Body of pancreas (tissue), 4 donors: ENCODE measurements around the gene NCLN. TPM values are rescaled to one million over a fixed set of nuclear protein-coding genes. Genes with fewer than 3 reads are reported as not detected.

ENCODE experiments used
- ATAC-seq: fragments of 150-250 bp; one replicate; pipeline ENCODE4 v1.9.1; 2016
- DNase-seq, 4 donors: peaks; one replicate each; pipeline ENCODE4 v3.0.0-alpha.2; 2019
- H3K27ac ChIP-seq, 4 donors: fragments of 200-600 bp; sonication (generic); 1 replicate in 3 of 4; 2 replicates in 1 of 4; pipeline versions ENCODE4 v1.5.1 to v1.6.1; 2016 to 2019; ENCODE audit warnings: mild to moderate bottlenecking in 1 of 4, mixed read lengths in 1 of 4, moderate library complexity in 1 of 4
- H3K27me3 ChIP-seq, 2 donors: fragments of 200-600 bp; sonication (generic); one replicate each; pipeline ENCODE4 v1.6.0; 2016; ENCODE audit warnings: mild to moderate bottlenecking in 1 of 2
- H3K36me3 ChIP-seq, 2 donors: fragments of 200-600 bp; sonication (generic); replicated peaks in 1 of 2; 2 replicates each; pipeline ENCODE4 v1.5.1; 2016; ENCODE audit warnings: low read depth in 2 of 2; ENCODE audit not compliant: insufficient read depth in 1 of 2
- H3K4me1 ChIP-seq: fragments of 200-600 bp; sonication (generic); one replicate; pipeline ENCODE4 v1.6.0; 2016
- H3K4me3 ChIP-seq, 2 donors: fragments of 200-600 bp; sonication (generic); 1 replicate in 1 of 2; 2 replicates in 1 of 2; pipeline ENCODE4 v1.5.1; 2016 to 2019
- H3K9me3 ChIP-seq, 3 donors: fragments of 200-600 bp; sonication (generic); 1 replicate in 2 of 3; 2 replicates in 1 of 3; pipeline ENCODE4 v1.5.1; 2016
- CTCF ChIP-seq, 7 experiments: fragments of 450-650 bp in 4 of 7; fragments of 200-600 bp in 3 of 7; sonication (generic) in 3 of 7; IDR thresholded peaks; one replicate each; pipeline ENCODE4 v1.5.1; 2016 to 2019; ENCODE audit warnings: antibody characterized with exemption in 7 of 7
- POLR2A ChIP-seq, 3 donors: fragments of 450-650 bp; IDR thresholded peaks; one replicate each; pipeline ENCODE4 v1.6.1; 2016; ENCODE audit warnings: antibody characterized with exemption in 3 of 3, mild to moderate bottlenecking in 2 of 3
- WGBS, 2 donors: methylation state at CpG; one replicate each; pipeline ENCODE4 v1.1.5; 2017; 5-methylcytosine and 5-hydroxymethylcytosine counted together
- intact Hi-C: fragments of 100-400 bp; cut with DNase I; formaldehyde crosslinking; loops from one replicate; pipeline ENCODE4 v1.15.1; 2023
- total RNA-seq, 2 donors: library from RNA; depleted of rRNA; stranded (reverse); fragments of >200 nt; gene quantifications; one replicate each; pipeline ENCODE4 v1.1.0, GENCODE V29; 2016

NCLN gene
- total RNA-seq, 2 donors from 2014 or later = 30.6 to 56.0 TPM

- TF ChIP-seq CTCF (IDR thresholded peaks at IDR 0.05) (no peak), POLR2A (IDR thresholded peaks at IDR 0.05) (no peak)
- ATAC-seq = no peak
- Histone ChIP-seq H3K4me1 (no peaks in the 10 kb centered on the region), H3K36me3 (no peaks in the 10 kb centered on the region), H3K9me3 (no peaks in the 10 kb centered on the region), H3K4me3 (no peak overlapping the region), H3K27ac (no peak overlapping the region), H3K27me3 (no peaks in the 10 kb centered on the region)
- intact Hi-C loops = no loop called here
- 77 to 88% methylated on average over 7 of the region's 7 CpGs for WGBS, 2 donors
- no peak for DNase-seq
These were observed 52.4 kb downstream of the NCLN start for GRCh38 chr19:3238066-3238561.

GRCh38 chr19:3239367-3239766, 53.6 kb downstream of the NCLN start:
- WGBS, 2 donors = 60 to 62% methylated on average over 5 of the region's 5 CpGs
- intact Hi-C loops = no loop called here
- Histone ChIP-seq H3K4me1 (no peaks in the 10 kb centered on the region), H3K27ac (no peak overlapping the region), H3K4me3 (no peak overlapping the region), H3K27me3 (no peaks in the 10 kb centered on the region), H3K9me3 (no peaks in the 10 kb centered on the region), H3K36me3 (no peaks in the 10 kb centered on the region)
- no peak for DNase-seq
- no peak for ATAC-seq
- TF ChIP-seq POLR2A (IDR thresholded peaks at IDR 0.05) (no peak), CTCF (IDR thresholded peaks at IDR 0.05) (no peak)

GRCh38 chr19:3243819-3244700, 58.3 kb downstream of the NCLN start:
- Histone ChIP-seq H3K4me1 (no peaks in the 10 kb centered on the region), H3K4me3 (no peak overlapping the region), H3K27ac (no peak overlapping the region), H3K27me3 (no peaks in the 10 kb centered on the region), H3K36me3 (no peaks in the 10 kb centered on the region), H3K9me3 (no peaks in the 10 kb centered on the region)
- ATAC-seq = no peak
- TF ChIP-seq POLR2A (IDR thresholded peaks at IDR 0.05) = no peak
- TF ChIP-seq CTCF (IDR thresholded peaks at IDR 0.05) = no peak
- intact Hi-C loops = no loop called here
- peak in 3 of 4 donors; percentile 21 to 35 (median 27) for DNase-seq
- 33 to 36% methylated on average over 23 of the region's 23 CpGs for WGBS, 2 donors

GRCh38 chr19:3245050-3245449, 59.3 kb downstream of the NCLN start:
- H3K4me3 ChIP-seq = no peak overlapping the region
- H3K27ac ChIP-seq = no peak overlapping the region
- H3K36me3 ChIP-seq = no peaks in the 10 kb centered on the region
- DNase-seq (no peak), ATAC-seq (no peak)
- H3K27me3 ChIP-seq = no peaks in the 10 kb centered on the region
- no peaks in the 10 kb centered on the region for H3K4me1 ChIP-seq
- intact Hi-C loops = no loop called here
- WGBS, 2 donors = 66 to 90% methylated on average over 9 of the region's 9 CpGs
- no peaks in the 10 kb centered on the region for H3K9me3 ChIP-seq
- TF ChIP-seq POLR2A (IDR thresholded peaks at IDR 0.05) = no peak
- TF ChIP-seq CTCF (IDR thresholded peaks at IDR 0.05) = no peak
